GM10248 (cell line): Measurements from ENCODE around the gene ZFYVE19.

Source experiments
- CTCF ChIA-PET: fragments of 300-600 bp; sonication (Branson Sonifier 250); formaldehyde crosslinking; extraction: SDS; loops from one replicate; lab custom pipeline; 2021; ENCODE audit warnings: antibody characterized with exemption; lab: Yijun Ruan, JAX
- POLR2A ChIA-PET: fragments of 350-650 bp; sonication (Branson Sonifier 250); formaldehyde crosslinking; extraction: SDS; loops from one replicate; lab custom pipeline; 2020; ENCODE audit warnings: antibody characterized with exemption; lab: Yijun Ruan, JAX
- DNase-seq: peaks from one replicate; pipeline ENCODE4 v3.0.0; 2012; ENCODE audit errors: extremely low spot score
- TF ChIP-seq, protein P1 (sequence below): IDR thresholded peaks from 2 replicates; pipeline ENCODE4 v1.5.1; 2012; ENCODE audit warnings: mild to moderate bottlenecking, low read depth; ENCODE audit errors: extremely low read depth, missing control alignments, control extremely low read depth

The ZFYVE19 gene, protein sequence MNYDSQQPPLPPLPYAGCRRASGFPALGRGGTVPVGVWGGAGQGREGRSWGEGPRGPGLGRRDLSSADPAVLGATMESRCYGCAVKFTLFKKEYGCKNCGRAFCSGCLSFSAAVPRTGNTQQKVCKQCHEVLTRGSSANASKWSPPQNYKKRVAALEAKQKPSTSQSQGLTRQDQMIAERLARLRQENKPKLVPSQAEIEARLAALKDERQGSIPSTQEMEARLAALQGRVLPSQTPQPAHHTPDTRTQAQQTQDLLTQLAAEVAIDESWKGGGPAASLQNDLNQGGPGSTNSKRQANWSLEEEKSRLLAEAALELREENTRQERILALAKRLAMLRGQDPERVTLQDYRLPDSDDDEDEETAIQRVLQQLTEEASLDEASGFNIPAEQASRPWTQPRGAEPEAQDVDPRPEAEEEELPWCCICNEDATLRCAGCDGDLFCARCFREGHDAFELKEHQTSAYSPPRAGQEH

DNA sequence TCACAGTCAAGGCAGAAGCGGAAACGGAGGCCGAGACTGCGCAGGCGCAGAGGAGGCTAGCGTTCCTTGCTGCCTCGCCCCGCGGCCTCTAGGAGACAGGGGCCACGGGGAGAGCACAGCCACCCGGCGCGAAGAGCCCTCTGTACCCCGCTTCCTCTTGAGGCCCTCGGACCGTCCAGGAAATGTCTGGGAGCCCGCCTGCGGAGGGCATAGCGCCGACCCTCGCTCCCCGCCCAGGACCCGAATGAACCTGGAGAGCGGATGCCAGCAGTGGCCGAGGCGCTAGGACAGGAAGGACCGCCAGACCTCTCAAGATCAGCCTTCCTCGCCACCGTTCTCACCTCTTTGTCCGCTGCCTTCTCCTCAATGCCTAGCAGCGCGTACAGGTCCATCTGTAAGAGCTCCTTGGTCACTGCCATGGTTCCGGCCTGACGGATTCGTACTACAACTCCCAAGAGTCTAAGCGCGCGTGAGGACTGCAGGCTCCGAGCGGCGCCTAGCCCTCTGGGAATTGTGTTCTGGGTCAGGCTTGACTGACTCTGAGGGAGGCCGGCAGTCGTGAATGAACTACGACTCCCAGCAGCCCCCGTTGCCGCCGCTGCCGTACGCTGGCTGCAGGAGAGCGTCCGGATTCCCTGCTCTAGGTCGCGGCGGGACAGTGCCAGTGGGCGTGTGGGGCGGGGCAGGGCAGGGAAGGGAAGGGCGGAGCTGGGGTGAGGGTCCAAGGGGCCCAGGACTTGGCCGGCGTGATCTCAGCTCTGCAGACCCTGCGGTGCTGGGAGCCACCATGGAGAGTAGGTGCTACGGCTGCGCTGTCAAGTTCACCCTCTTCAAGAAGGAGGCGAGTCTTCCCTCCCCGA, at the start of gene ZFYVE19, which contains the start of gene DNAJC17:
Gene ZFYVE19, plus strand, starts transcription at position 62 of the 860 bp plus-strand sequence. Its CDS starts 501 bp downstream, at position 563.
Gene DNAJC17, minus strand, starts transcription at position 446 of the 860 bp plus-strand sequence. Its CDS starts 27 bp downstream, at position 419.
- CTCF ChIA-PET: interaction anchor here (1.1 to 3.2 kb wide), 6 partner anchors 22 to 88 kb away, joined by 3 to 20 read pairs (median 4); no protein-coding TSS in a partner anchor
- DNase-seq: peak; percentile 94
- TF ChIP-seq, protein P1, sequence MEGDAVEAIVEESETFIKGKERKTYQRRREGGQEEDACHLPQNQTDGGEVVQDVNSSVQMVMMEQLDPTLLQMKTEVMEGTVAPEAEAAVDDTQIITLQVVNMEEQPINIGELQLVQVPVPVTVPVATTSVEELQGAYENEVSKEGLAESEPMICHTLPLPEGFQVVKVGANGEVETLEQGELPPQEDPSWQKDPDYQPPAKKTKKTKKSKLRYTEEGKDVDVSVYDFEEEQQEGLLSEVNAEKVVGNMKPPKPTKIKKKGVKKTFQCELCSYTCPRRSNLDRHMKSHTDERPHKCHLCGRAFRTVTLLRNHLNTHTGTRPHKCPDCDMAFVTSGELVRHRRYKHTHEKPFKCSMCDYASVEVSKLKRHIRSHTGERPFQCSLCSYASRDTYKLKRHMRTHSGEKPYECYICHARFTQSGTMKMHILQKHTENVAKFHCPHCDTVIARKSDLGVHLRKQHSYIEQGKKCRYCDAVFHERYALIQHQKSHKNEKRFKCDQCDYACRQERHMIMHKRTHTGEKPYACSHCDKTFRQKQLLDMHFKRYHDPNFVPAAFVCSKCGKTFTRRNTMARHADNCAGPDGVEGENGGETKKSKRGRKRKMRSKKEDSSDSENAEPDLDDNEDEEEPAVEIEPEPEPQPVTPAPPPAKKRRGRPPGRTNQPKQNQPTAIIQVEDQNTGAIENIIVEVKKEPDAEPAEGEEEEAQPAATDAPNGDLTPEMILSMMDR: no peak
- POLR2A ChIA-PET: interaction anchor here (0.8 kb wide), 1 partner anchor 69 kb away, joined by 3 read pairs; no protein-coding TSS in a partner anchor

DNA sequence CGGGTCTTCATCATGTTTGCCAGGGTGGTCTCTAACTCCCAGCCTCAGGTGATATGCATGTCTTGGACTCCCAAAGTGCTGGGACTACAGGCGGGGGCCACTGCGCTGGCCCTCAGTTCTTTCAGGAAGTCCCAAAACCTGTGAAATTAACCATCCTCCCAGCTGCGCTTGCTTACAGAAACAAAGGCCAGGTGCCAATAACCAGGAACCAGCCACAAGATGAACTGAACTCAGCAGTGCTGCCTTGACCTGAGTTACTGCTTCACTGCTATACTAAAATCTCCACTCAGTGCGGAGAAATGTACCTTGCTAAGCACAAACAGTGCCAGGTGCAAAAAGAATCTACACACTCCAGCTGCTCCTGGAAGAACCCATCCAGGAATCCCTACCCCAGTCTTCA, 46.9 kb upstream of the ZFYVE19 start:
- ChIA-PET CTCF (interaction anchor here (2.3 to 4.0 kb wide), 2 partner anchors 9 to 98 kb away, joined by 5 to 18 read pairs; partner anchors contain the start of gene C15orf62), POLR2A (no interaction called here)
- no peak for DNase-seq
- TF ChIP-seq, protein P1: no peak

DNA sequence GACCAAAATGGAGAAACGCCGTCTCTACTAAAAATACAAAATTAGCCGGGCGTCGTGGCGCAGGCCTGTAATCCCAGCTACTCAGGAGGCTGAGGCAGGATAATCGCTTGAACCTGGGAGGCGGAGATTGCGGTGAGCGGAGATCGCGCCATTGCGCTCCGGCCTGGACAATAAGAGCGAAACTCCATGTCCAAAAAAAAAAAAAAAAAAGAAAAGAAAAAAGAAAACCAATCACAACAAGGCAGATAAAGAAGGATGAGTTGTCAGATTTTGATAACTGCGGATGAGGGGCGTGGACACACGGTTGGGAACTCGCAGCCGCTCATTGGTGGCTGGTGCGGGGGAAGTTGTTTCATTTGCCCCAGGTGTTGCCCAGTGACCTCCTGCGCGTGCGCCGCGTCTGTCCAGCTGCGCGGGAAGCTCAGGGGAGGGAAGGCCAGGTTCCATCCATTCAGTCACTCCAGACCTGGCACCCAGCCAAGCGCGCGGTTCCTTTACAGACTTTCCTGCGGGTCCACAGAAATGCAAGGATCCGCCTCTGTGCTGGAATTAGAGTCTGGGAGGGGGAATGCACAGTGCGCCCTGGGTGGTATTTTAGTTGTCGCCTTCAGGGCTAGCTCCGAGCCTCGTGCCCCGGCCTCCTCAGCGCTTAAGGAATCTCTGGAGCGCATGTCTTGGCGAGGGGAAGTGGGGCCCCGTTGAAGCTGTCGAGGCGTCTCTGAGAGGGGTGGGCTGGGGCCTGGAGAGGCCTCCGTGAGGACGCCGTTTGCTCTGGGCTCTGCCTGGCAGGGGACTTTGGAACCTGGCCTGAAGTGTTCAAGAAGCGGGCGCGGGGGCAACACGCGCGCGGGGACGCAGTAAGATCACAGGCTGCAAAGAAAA, 43.7 kb upstream of the ZFYVE19 start:
- DNase-seq: peak; percentile 44
- ChIA-PET CTCF (interaction anchor here (0.7 to 4.2 kb wide), 11 partner anchors 10 to 173 kb away, joined by 3 to 22 read pairs (median 4); no protein-coding TSS in a partner anchor), POLR2A (interaction anchor here (1.0 kb wide), 1 partner anchor 655 kb away, joined by 4 read pairs; the partner anchor contains the start of gene BMF)
- TF ChIP-seq, protein P1: no peak

DNA sequence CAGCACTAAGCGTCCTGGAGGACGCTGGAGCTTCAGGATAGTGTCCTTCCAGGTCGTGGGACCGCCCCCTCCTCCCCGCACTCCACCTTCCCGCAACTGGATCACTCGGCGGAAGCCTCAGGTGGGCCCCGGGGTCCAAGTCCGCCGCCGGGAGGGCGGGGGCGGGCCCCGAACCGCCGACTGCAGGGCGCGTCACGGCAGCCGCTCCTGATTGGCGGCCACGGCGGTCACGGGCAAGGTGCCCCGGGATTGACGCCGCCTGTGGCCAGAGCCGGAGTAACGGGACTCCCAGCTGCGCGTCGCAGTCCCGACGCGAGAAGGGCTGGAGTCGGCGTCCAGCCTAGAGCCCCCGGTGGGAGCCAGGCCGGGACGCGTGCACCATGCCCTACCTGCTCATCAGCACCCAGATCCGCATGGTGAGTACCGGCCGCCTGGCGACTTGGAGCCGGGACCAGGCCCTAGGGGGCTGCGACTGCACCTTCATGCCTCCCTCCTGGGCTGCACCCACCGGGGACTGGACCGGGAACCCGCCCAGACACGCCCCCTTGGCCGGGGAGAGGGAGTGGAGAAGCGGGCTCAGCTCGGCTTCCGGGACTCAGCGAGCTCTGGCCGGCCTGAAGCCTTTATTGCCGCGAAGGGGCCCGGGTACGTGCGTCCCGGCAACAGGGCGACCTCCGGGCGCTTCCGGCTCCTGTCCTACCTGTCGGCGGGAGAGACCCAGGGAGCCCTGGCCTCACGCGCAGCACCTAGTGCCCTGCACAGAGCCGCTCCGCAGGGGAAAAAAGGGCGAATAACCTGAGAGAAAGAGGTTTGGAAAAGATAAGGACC, 42.9 kb upstream of the ZFYVE19 start, which contains the start of gene GCHFR:
Gene GCHFR, plus strand, starts transcription at position 268 of the 828 bp plus-strand sequence. Its CDS starts 113 bp downstream, at position 381.
- CTCF ChIA-PET: interaction anchor here (0.9 to 4.2 kb wide), 15 partner anchors 10 to 174 kb away, joined by 3 to 22 read pairs (median 4); no protein-coding TSS in a partner anchor
- TF ChIP-seq, protein P1: peak; percentile 37
- peak; percentile 89 for DNase-seq
- POLR2A ChIA-PET: interaction anchor here (0.6 to 1.0 kb wide), 2 partner anchors 655 to 1469 kb away, joined by 4 read pairs; partner anchors contain the start of gene BMF

DNA sequence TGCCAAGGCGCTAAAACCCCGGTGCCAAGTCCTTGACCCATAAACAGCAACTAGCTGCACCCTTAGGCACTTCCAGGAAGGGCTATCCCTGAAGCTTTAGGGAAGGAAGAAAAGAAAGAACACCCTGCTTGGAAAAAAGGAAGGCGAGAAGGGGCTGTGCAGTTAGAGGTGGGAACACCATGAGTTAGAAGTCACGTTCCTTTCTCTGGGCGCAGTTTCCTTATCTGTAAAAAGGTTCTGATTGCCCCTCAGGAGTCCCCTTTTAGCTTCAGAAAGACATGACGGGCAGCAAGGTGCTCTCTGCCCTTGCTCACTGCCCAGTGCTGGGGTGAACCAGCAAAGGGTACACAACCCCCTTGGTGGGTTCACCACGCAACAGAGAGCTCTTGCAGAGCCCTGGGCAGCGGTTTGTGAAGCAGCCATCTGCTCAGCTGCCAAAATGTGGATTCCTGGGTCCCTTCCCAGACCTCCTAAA, 42.2 kb upstream of the ZFYVE19 start:
- ChIA-PET POLR2A (interaction anchor here (0.6 kb wide), 1 partner anchor 1470 kb away, joined by 4 read pairs; no protein-coding TSS in a partner anchor), CTCF (interaction anchor here (1.2 to 4.2 kb wide), 9 partner anchors 18 to 138 kb away, joined by 3 to 22 read pairs (median 5); no protein-coding TSS in a partner anchor)
- TF ChIP-seq, protein P1: no peak

More for the DNA sequence above, 42.2 kb upstream of the ZFYVE19 start:
- DNase-seq: no peak
